Measurements from ENCODE around the gene DNASE1L1. TPM values are rescaled to one million over a fixed set of nuclear protein-coding genes. Genes with fewer than 3 reads are reported as not detected.

DNASE1L1 gene
- total and polyA plus RNA-seq, 2 of the 13 experiments (the other 11 are each of a cell fraction or from before 2014, with no cell fraction given), result 4.7 to 12.3 TPM

GRCh38 chrX:154436983-154437752, 28.1 kb upstream of the DNASE1L1 start, which contains the start of gene GDI1 (continued):
- TF ChIP-seq ZHX2 (IDR thresholded peaks at IDR 0.05; ENCODE audit: low read depth) (peak; percentile 72; the same call in 1 of the 2 replicates), ZHX2 (CRISPR knock-in tag; IDR thresholded peaks at IDR 0.05; ENCODE audit: borderline replicate concordance) (no peak), ZBTB39 (CRISPR knock-in tag; IDR thresholded peaks at IDR 0.05) (no peak), HOXA3 (CRISPR knock-in tag; IDR thresholded peaks at IDR 0.05) (peak; percentile 81), ZNF512 (CRISPR knock-in tag; IDR thresholded peaks at IDR 0.05) (no peak), CEBPG (CRISPR knock-in tag; IDR thresholded peaks at IDR 0.05) (no peak), ZNF782 (CRISPR knock-in tag; IDR thresholded peaks at IDR 0.05; ENCODE audit: borderline replicate concordance) (no peak), TIGD3 (CRISPR knock-in tag; IDR thresholded peaks at IDR 0.05; ENCODE audit: borderline replicate concordance) (no peak), PAF1 (CRISPR knock-in tag; IDR thresholded peaks at IDR 0.05) (no peak), UBTF (CRISPR knock-in tag; IDR thresholded peaks at IDR 0.05) (0 out of 2 replicates have a peak, but pooled peaks have one; percentile 13), NR2F2 (IDR thresholded peaks at IDR 0.05; ENCODE audit: borderline replicate concordance, low read depth) (no peak), ZNF639 (CRISPR knock-in tag; conservative IDR thresholded peaks at IDR 0.05) (no peak), RNF2 (conservative IDR thresholded peaks at IDR 0.05; ENCODE audit: low read depth) (no peak)

Measured in HepG2 (cell line).